Loucy (cell line): ENCODE data around the gene ZNF277.

ENCODE experiments used
- H2AFZ ChIP-seq: fragments of 200-600 bp; sonication (generic); 2 replicates; pipeline ENCODE4 v1.6.0; 2016; ENCODE audit warnings: antibody characterized with exemption, mild to moderate bottlenecking, low read length, moderate library complexity
- H3F3A ChIP-seq: fragments of 200-600 bp; 2 replicates; pipeline ENCODE4 v1.6.0; 2016; ENCODE audit warnings: antibody characterized with exemption, low read depth, mild to moderate bottlenecking
- H3K27me3 ChIP-seq: fragments of 200-600 bp; sonication (generic); 2 replicates; pipeline ENCODE4 v1.6.1; 2014; ENCODE audit warnings: low read length, mild to moderate bottlenecking; ENCODE audit not compliant: insufficient read depth, poor library complexity, severe bottlenecking
- H3K36me3 ChIP-seq: fragments of 200-600 bp; sonication (generic); 2 replicates; pipeline ENCODE4 v1.6.1; 2016; ENCODE audit warnings: low read length; ENCODE audit not compliant: insufficient read depth
- H3K4me1 ChIP-seq: fragments of 200-600 bp; sonication (generic); 2 replicates; pipeline ENCODE4 v1.5.1; 2014; ENCODE audit warnings: low read length, mild to moderate bottlenecking; ENCODE audit not compliant: insufficient read depth, poor library complexity, severe bottlenecking
- H3K4me2 ChIP-seq: fragments of 200-600 bp; sonication (generic); 2 replicates; pipeline ENCODE4 v1.6.0; 2014; ENCODE audit warnings: antibody characterized with exemption, low read length, low read depth, mild to moderate bottlenecking; ENCODE audit not compliant: poor library complexity, severe bottlenecking
- H3K4me3 ChIP-seq: fragments of 200-600 bp; sonication (generic); 2 replicates; pipeline ENCODE4 v1.5.1; 2014; ENCODE audit warnings: low read length, mild to moderate bottlenecking, mixed read lengths; ENCODE audit not compliant: poor library complexity, severe bottlenecking
- H3K79me2 ChIP-seq: fragments of 200-600 bp; sonication (generic); 2 replicates; pipeline ENCODE4 v1.6.1; 2014; ENCODE audit warnings: low read length; ENCODE audit not compliant: insufficient read depth
- H3K9ac ChIP-seq: fragments of 200-600 bp; sonication (generic); 2 replicates; pipeline ENCODE4 v1.6.0; 2014; ENCODE audit warnings: mild to moderate bottlenecking, low read depth, low read length, moderate library complexity; ENCODE audit not compliant: poor library complexity, severe bottlenecking
- H3K9me2 ChIP-seq: fragments of 200-600 bp; sonication (generic); replicated peaks from 2 replicates; pipeline ENCODE4 v1.6.1; 2016; ENCODE audit warnings: low read depth, low read length, mixed read lengths
- H3K9me3 ChIP-seq: fragments of 200-600 bp; sonication (generic); 2 replicates; pipeline ENCODE4 v1.6.1; 2014; ENCODE audit warnings: mild to moderate bottlenecking, antibody characterized with exemption, low read length, low read depth; ENCODE audit not compliant: insufficient read depth
- H4K20me1 ChIP-seq: fragments of 200-600 bp; sonication (generic); 2 replicates; pipeline ENCODE4 v1.6.0; 2014; ENCODE audit warnings: antibody characterized with exemption, low read length, mild to moderate bottlenecking; ENCODE audit not compliant: insufficient read depth, poor library complexity, severe bottlenecking
- EZH2phosphoT487 ChIP-seq: fragments of 200-600 bp; IDR thresholded peaks from 2 replicates; pipeline ENCODE4 v1.6.1; 2018; ENCODE audit warnings: antibody characterized with exemption, mild to moderate bottlenecking, moderate library complexity, borderline replicate concordance
- TF ChIP-seq, protein P1 (sequence below): fragments of 200-600 bp; sonication (generic); conservative IDR thresholded peaks from 2 replicates; pipeline ENCODE4 v1.5.1; 2014; ENCODE audit warnings: mild to moderate bottlenecking, antibody characterized with exemption, low read length

The ZNF277 gene

GRCh38 chr7:112192236-112193154, 14.0 kb upstream of the ZNF277 start:
- Histone ChIP-seq H3K27me3 (no peaks in the 10 kb centered on the region), H3K36me3 (no peaks in the 10 kb centered on the region), H3K9me3 (no peaks in the 10 kb centered on the region), H3K4me3 (no peak overlapping the region), H3F3A (no peaks in the 10 kb centered on the region), H3K4me2 (no peak overlapping the region), H3K9ac (no peak overlapping the region), H3K79me2 (no peaks in the 10 kb centered on the region), H3K9me2 (no peaks in the 10 kb centered on the region), H4K20me1 (no peaks in the 10 kb centered on the region), H3K4me1 (peaks cover 6% of the 10 kb centered on the region), H2AFZ (no peak overlapping the region)
- TF ChIP-seq EZH2phosphoT487: no peak
- TF ChIP-seq, protein P1, sequence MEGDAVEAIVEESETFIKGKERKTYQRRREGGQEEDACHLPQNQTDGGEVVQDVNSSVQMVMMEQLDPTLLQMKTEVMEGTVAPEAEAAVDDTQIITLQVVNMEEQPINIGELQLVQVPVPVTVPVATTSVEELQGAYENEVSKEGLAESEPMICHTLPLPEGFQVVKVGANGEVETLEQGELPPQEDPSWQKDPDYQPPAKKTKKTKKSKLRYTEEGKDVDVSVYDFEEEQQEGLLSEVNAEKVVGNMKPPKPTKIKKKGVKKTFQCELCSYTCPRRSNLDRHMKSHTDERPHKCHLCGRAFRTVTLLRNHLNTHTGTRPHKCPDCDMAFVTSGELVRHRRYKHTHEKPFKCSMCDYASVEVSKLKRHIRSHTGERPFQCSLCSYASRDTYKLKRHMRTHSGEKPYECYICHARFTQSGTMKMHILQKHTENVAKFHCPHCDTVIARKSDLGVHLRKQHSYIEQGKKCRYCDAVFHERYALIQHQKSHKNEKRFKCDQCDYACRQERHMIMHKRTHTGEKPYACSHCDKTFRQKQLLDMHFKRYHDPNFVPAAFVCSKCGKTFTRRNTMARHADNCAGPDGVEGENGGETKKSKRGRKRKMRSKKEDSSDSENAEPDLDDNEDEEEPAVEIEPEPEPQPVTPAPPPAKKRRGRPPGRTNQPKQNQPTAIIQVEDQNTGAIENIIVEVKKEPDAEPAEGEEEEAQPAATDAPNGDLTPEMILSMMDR: no peak

DNA sequence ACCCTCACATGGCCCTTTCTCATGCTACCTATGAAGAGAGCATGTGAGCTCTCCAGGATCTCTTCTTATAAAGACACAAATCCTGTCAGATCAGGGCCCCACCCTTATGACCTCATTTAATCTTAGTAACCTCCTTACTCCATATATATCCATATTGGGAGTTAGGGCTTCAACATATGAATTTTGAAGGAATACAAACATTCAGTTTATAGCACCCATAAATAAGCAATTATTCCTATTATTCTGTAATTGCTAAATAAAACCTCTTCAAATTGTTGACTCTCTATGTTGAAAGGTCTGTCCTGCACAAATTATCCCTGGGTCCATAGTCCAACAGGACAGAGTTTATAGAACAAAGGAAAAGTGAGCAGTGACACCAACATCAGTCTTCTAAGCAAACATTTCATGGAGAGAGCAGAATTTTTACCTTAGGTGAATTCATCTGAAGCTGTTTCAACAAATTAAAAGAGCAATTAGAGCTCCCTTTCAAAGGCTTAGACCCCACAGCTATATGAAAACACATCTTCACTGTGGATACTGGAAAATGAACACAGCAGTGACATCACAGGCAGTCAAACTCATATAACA, 12.5 kb upstream of the ZNF277 start:
- H3K9me2 ChIP-seq: no peaks in the 10 kb centered on the region
- H4K20me1 ChIP-seq: no peaks in the 10 kb centered on the region
- no peaks in the 10 kb centered on the region for H3K36me3 ChIP-seq
- TF ChIP-seq, protein P1: no peak
- TF ChIP-seq EZH2phosphoT487: no peak
- H3K9me3 ChIP-seq: no peaks in the 10 kb centered on the region
- H3F3A ChIP-seq: no peaks in the 10 kb centered on the region
- H3K4me2 ChIP-seq: no peak overlapping the region
- H3K9ac ChIP-seq: no peak overlapping the region
- H3K27me3 ChIP-seq: no peaks in the 10 kb centered on the region
- H3K79me2 ChIP-seq: no peaks in the 10 kb centered on the region
- no peak overlapping the region for H2AFZ ChIP-seq
- H3K4me1 ChIP-seq: peaks cover 18% of the 10 kb centered on the region
- H3K4me3 ChIP-seq: no peak overlapping the region

DNA sequence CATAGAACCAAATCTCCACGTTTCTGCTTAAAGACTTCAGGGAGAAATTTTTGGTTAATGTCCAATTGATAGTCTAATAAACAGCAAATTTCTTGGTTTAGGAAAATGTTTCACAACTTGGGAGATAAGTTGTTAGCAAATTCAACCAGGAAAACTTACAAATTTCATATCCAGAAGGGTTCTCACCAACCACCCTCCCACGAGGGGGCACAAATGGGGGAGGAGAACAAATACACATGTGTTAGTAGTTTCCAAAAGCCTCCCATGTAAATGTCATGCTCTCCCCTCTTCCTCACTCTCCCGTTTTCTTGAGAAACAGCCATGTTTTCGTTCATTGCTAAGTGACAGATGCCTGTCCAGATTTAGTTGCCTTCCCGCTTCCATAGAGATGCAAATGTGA, 10.8 kb upstream of the ZNF277 start:
- H3K9me3 ChIP-seq: no peaks in the 10 kb centered on the region
- H3K9me2 ChIP-seq: no peaks in the 10 kb centered on the region
- H4K20me1 ChIP-seq: no peaks in the 10 kb centered on the region
- H3K36me3 ChIP-seq: no peaks in the 10 kb centered on the region
- H3K9ac ChIP-seq: no peak overlapping the region
- H2AFZ ChIP-seq: no peak overlapping the region
- H3K4me1 ChIP-seq: peaks cover 27% of the 10 kb centered on the region
- TF ChIP-seq, protein P1: no peak
- TF ChIP-seq EZH2phosphoT487: no peak
- no peaks in the 10 kb centered on the region for H3K27me3 ChIP-seq
- no peak overlapping the region for H3K4me3 ChIP-seq
- no peaks in the 10 kb centered on the region for H3F3A ChIP-seq
- H3K79me2 ChIP-seq: no peaks in the 10 kb centered on the region
- H3K4me2 ChIP-seq: no peak overlapping the region
